Activated effector memory CD4-positive, alpha-beta T cell treated with Interleukin-2 at 50 U/mL for 16 hours (primary cell): ENCODE data around the gene CLEC16A.

Source experiments
- DNase-seq: peaks from one replicate; pipeline ENCODE4 v3.0.0-alpha.2; 2020

Gene CLEC16A

DNA sequence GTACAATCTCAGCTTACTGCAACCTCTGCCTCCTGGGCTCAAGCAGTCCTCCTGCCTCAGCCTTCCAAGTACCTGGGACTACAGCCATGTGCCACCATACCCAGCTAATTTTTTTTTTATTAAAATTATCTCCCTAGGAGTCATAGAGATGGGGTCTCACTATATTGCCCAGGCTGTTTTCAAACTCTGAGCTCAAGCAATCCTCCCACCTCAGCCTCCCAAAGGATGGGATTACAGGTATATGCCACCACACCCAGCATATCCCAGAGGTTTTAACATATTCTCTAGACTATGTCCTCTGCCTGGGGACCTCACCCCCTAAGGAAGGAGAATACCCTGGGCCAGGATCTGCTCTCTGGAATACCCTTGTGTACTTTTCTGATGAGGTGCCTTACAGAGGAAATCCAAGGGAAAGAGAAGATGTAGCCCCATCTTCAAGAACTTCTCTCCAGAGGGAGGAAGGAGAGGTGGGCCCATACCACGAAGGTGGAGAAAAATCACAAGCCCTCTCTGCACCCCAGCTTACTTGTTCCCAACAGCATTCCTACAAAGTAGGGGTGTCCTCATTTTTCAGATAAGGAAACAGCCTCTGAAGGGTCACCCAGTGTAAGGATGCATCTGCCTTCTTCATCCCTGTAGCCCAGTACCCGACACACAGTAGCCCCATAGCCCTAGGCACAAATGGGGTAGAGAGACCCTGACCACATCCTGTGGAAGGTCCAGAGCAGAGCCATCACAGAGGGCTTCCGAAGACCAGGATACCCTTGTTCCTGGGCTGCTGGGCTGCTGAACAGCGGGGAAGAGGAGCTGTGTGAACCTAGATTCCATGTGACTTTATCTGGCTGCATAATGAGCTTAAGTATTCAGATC lies 160.0 kb downstream of the CLEC16A start:
- no peak for DNase-seq

DNA sequence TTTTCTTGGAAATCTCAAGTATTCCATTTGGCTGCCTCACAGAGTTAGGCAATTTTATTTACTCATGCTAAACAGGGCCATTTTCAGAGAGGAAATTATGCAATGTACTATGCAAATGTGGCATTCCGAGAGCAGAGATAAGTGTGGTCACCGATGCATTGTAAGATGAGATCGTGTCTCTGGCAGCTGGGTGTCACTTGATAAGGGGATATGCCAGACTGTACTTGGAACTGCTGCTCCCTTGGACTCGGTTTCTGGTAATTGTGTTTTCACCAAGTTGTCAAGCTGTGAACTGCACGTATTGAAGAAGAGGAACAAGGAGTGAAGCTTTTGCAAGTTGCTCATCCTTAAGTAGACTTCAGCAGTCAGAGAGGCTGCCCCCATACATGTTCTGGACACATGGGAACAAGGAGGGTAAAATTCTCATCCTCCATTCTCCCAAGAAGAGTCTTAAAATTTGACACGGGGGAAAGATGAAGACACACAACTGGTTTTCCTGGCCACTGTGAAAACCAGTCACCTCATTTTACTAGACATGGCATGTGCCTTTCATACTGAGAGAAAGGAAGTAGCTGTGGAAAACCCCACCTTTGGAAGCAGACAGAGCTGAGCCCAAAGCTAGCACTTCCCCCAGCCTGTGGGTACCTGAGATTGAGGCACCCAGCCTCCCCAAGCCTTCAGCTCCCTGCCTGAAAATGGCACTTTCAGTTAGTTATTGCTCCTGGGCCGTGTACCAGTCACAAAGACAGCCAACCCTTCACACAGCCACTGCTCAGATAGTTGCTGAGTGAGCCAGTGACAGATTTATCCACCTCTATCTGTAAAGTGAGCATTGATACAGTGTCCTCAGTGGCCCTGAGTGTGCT lies 160.9 kb downstream of the CLEC16A start:
- peak; percentile 19 for DNase-seq

DNA sequence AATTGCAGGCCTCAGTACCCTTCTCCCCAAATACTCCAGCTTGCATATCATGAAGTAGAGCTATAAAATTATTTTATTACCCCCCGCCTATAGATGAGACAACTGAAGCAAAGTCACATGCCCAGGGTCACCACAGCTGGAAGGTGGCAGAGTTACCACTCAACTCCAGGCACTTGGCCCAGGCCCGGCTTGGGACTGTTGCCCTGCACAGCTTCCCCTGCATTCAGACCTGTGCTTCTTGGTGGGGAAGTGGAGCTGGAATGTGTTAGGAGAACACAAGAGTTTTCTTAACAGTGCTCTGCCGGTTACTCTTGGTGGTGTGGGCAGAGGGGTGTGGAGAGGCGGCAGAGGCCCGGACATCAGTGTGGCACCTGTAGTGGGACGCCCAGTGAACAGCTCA lies 162.4 kb downstream of the CLEC16A start:
- DNase-seq = no peak

- DNase-seq = no peak
These were observed 163.6 kb downstream of the CLEC16A start for GRCh38 chr16:11107780-11108465.

- no peak for DNase-seq
These were observed 164.1 kb downstream of the CLEC16A start for GRCh38 chr16:11108466-11108805.

DNA sequence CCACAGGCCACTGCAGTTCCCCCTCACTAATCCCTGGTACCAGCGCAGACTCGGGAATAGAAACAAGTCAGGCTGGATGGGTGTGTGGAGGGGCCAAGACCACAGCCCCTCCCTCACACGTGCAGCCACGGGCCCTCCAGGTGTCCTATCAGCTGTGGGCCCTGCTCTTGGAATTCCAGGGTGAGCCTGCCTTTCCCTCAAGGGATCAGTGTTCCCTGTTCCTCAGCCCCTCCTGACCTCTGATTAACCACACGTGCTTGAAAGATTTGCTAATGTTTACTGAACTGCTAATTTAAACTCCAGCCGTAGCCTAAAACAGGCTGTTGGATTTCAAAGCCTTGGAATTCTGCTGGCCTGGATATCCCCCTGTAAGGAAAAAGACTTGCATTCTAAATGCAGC lies 165.2 kb downstream of the CLEC16A start:
- DNase-seq = no peak

- DNase-seq = no peak
These were observed 166.8 kb downstream of the CLEC16A start for GRCh38 chr16:11111150-11111549.

DNA sequence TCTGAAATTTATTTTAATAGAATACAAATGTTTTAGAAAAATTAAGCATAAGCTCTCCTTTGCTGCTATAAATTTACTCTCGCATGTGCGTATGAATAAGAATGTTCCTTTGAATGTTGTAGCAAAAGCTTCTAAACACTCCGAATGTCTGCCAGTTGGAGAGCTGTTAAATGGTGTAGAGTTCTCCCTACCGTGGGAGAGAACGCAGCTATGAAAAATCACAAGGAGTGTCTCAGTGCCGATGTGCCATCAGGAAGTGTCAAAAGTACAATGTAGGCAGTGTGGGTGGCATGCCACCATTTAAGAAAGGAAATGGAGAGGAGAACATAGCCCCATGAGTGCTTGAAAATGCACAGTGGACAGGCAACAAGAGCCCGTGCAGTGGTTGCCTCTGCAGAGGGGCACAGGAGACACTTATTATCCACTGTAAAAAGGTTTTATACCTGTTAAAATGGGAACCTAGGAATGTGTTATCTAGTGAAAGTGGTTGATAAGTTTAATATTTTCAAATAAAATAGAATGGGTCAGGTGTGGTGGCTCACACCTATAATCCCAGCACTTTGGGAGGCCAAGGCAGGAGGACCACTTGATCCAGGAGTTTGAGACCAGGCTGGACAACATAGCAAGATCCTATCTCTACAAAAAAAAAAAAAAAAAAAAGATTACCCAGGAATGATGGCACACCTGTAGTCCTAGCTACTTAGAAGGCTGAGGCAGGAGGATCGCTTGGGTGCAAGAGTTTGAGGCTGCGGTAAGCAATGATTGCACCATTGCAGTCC lies 167.7 kb downstream of the CLEC16A start:
- DNase-seq = no peak

GRCh38 chr16:11112723-11113348 lies 168.5 kb downstream of the CLEC16A start:
- DNase-seq = no peak

DNA sequence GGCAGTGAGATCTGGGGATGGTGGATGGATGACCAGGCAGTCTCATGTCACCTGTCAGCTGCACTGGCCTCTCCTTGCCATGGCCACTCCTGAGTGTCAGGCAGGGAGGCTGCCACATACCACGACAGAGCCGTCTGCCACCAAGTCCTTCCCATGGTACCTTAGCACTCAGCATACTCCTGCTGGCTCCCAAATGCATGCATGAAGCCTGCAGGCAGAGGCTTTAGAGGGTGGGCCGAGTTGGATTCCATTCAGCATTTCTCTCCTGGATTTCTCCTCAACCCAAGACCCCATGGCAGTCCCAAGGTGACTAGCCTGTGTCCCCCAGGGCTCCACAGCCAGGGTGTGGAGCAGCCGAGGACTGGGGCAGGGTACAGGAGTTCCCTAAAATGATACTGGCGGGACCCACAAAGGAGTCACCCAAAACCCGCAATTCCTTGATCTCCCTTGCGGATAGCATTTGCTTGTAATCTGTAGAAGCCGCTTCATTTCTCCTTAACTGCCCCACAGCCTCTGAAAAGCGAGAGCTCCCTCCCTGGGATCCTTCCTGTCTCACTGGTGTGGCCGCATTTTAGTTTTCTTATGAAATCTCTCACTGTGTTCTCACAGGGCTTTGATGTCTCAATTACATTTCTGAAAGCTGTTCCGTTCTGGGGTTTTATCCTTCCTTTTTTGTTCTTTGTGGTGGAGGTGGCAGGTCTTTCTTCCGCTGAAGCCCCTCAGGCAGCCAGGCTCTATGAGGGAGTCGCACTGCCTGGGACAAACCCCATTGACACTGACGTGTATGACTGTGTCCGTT lies 170.2 kb downstream of the CLEC16A start:
- no peak for DNase-seq

DNA sequence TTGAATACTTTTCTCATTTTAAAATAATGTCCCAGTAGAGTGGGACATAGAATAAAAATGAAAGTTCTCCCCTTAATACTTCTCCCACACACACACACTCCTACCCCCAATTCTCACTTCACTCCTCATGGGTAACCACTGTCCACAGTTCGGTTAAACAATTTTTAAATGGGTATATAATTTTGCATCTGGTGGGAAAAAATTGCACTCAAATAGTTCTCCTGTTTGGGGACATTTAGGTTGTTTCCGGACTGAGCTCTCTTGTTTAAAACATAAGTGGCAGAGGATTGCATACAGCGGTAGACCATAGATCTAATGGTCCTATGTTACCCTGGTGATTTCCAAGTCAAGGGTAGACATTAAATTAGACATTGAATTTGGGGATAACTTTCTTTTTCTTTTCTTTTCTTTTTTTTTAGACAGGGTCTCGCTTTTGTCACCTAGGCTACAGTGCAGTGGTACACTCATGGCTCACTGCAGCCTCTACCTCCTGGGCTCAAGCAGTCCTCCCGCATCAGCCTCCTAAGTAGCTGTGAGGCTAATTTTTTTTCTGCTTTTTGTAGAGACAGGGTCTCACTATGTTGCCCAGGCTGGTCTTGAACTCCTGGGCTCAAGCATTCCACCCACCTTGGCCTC lies 173.3 kb downstream of the CLEC16A start:
- DNase-seq = no peak

DNA sequence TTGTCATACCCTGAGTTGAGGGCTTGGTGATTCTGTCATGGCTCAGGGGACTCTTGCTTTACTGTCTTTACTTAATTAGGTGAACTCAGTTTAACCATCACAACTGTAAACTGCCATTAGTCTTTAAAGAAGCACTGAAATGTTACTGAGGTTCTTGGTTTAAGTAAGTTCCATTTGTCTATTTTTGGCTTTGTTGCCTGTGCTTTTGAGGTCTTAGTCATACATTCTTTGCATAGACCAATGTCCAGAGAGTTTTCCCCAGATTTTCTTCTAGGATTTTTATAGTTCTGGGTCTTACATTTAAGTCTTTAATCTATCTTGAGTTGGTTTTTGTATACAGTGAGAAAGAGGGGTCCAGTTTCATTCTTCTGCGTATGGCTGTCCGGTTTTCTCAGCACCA lies 174.1 kb downstream of the CLEC16A start:
- DNase-seq = no peak

DNA sequence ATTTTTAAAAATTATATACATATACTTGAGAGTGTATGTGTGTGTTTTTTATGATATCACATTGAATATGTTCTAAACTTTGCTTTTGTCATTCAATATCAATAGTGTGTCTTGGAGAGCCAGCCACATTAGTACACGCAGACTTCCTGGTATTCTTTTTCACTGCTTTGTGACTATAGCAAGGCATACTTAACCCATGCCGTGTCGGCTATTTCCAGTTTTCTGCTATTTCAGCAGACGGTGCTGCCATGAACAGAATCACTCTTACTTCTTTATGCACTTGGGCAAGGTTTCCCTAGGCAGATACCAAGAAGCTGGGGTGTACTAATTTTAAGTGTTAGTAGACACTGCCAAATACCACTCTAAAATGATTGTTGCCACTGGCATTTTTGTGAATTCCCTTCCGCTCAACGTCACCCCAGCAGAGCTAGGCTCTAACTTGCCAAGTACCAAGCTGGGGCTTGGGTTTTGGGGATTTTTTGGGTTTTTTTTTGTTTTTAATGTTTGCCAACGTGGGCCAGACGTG lies 176.8 kb downstream of the CLEC16A start:
- DNase-seq = no peak

- DNase-seq = no peak
These were observed 177.7 kb downstream of the CLEC16A start for GRCh38 chr16:11121914-11122692.

- no peak for DNase-seq
These were observed 179.3 kb downstream of the CLEC16A start for GRCh38 chr16:11123666-11124065.

DNA sequence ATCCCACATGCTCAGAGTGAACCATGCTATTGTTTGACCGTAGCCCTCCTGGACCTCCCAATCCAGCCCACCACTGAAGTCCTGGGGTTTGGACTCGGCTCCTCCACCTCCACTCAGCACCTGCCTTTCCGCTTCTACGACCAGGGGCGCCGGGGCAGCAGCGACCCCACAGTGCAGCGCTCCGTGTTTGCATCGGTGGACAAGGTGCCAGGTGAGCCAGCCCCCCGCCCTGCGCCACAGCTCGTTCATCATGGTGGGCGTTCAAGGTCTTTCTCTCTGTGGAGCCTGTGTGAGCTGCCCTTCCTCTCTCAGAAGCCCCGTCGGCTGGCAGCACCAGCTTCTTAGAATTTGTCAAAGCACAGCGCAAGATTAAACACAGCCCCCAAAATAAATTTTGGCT lies 181.6 kb downstream of the CLEC16A start:
- DNase-seq = no peak

DNA sequence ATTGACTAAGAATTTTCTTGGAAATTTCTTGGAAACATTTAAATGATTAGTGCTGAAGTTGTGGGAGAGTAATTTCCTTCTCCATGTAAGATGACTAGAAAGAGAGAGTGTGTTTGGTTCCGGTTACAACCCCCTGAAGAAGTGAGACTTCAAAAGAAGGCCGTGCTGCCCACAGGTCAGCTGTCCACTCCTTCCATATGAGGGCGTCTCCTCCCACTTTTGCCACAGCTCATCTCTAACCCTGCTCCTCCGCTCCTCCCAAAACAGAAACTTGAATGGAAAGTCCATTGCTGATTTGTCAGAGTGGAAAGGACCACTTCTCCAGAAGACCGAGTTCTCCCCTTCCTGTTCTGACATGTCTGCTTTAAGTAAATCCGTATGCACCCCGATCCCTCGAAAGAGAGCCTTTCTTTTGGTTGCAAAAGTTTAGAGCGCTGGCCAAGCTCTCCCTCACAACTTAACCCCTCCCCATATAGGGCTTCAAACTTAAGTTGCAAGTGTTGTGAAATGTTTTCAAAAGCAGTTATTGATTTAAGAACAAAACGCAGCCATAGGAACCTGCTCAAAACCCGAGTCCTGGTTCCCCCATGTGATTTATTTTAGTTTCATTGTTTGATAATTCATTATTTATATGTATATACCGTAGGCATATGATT lies 182.2 kb downstream of the CLEC16A start:
- DNase-seq = no peak

- DNase-seq = no peak
These were observed 183.3 kb downstream of the CLEC16A start for GRCh38 chr16:11127610-11128195.
